GM21447 (cell line): ENCODE data around the gene CACYBP.

ENCODE experiments used
- ATAC-seq: cut with Tn5 transposase; IDR thresholded peaks from one replicate; pipeline ENCODE4 v1.9.1; 2021; ENCODE audit not compliant: unreplicated experiment

CACYBP gene, protein sequence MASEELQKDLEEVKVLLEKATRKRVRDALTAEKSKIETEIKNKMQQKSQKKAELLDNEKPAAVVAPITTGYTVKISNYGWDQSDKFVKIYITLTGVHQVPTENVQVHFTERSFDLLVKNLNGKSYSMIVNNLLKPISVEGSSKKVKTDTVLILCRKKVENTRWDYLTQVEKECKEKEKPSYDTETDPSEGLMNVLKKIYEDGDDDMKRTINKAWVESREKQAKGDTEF

GRCh38 chr1:174999936-175000696 lies at the start of gene CACYBP:
Gene CACYBP (plus strand): TSS chr1:174999947. CDS start chr1:175000181, 234 bp downstream.
- ATAC-seq = peak; percentile 5

DNA sequence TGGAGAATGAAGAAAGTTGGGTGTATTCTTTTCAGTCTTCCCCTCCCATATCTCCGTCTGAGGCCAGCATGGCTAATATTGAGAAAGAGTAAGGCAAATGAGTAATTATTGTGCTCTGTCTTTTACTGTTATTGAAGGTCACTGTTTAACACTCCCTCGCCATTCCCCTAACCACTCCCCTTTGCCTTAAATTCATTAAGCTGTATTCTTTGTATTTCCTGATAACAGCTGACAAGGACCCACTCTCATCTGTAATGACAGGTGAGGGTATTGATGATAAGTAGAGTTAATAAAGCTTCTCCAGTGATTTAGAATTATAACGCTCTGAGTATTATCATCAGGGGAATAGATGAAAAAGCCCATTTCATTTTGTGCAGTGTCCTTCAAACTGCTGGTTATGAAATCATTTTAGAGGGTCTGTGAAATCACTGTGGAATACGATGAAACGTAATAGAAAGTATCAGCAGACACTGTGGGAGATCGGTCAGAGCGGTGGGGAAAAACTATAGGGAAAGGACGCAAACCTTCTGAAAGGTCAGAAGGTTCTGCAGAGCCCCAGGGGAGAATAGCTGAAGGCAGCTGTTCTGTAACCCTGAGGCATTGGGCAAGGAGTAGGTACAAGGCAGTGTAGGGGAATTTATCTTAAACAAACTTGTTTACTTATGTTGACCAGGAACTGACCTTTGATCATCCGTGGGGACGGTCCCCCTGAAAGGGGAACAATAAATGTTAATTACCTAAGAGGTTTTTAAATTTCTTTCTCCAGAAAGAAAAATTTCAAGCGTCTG lies 46.3 kb upstream of the CACYBP start:
- peak; percentile 53 for ATAC-seq

DNA sequence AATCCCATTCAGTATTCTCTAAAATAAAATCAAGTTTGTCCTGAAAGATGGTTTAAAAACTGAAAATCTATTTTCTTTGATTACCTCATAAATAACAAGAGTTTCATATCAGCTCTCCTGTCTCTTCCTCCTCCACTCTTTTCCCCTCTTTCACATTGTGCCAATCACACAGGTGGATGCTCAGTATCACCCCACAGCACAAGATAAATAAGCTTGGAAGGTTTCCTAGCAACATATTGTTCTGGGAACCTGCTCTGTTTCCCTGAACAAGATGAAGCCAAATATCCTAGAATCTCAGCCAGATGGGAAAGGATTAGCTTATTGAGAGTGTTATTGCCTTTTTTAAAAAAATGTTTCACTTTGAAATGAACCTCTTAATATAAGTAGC lies 45.7 kb upstream of the CACYBP start:
- peak; percentile 22 for ATAC-seq

- ATAC-seq = no peak
Observed at GRCh38 chr1:174954671-174955669, 44.8 kb upstream of the CACYBP start.

GRCh38 chr1:174956086-174956485 lies 43.7 kb upstream of the CACYBP start:
- no peak for ATAC-seq

DNA sequence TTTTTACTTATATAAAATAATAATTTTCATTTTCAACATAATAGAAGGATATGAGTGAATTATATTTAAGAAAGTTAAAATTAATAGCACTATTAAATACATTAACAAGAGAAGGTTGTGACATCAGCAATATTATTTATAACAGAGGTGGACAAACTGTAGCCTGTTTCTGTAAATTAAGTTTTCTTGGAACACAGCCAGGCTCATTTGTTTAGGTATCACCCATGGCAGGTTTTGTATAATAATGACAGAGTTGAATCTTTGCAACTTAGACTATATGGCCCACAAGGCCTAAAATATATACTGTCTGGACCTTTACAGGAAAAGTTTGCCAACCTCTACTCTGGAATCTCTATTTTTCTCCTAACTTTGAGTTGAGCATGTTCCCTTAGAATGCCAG lies 42.8 kb upstream of the CACYBP start:
- ATAC-seq = no peak

DNA sequence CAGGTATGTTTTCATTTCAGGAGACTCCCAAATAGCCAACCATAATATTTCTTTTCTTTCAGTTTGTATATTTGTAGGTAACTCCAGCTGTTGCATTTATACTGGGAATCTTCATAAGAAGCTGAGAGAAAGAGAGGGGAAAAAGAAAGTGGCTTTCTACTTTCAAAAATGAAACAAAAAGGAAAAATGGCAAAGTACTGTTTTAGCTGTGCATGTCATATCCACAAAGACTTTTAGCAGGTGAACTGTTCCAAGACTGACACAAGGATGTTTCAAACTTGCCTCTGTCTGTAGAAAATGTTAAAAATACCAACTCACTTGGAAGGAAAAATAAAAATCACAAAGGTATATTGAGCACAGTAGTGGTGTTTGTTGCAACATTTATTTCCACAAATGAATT lies 41.9 kb upstream of the CACYBP start:
- ATAC-seq = no peak

DNA sequence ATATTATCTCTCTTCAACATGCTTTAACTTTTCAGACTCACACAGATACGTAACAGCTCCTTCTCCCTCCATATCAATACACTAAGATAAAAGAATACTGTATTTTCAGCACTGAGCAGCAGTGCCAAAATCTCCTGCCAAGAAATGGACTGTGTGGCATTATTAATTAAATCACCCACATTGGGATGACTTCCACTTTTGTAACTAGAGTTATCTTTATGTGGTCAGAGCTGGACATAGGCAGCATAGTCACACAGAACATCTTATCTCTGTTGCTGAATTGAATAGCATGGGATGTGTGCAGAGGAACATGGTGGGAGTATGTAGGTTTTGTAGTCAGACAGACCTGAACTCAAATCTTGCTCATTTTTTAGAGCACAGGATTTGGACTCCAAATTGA lies 41.4 kb upstream of the CACYBP start:
- no peak for ATAC-seq

DNA sequence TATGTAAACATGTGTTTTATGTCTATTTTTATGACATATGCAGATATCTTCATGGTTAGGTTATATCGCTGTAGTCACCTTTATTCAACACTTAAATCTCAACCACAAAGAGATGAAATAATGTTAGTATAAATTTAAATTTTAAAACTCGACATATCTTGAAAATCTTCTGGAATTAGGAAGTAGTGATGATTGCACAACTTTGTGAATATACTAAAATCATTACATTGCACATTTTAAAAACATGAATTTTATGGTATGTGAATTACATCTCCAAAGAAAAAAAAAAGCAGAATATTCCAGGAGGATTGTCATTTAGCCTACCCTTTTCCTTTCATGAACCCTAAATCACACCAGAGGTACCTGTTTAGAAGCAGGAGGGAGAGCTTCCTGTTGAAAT lies 39.4 kb upstream of the CACYBP start:
- ATAC-seq = no peak

- no peak for ATAC-seq
Observed at GRCh38 chr1:174963529-174964125, 36.1 kb upstream of the CACYBP start.

- no peak for ATAC-seq
Observed at GRCh38 chr1:174964261-174964971, 35.3 kb upstream of the CACYBP start.

DNA sequence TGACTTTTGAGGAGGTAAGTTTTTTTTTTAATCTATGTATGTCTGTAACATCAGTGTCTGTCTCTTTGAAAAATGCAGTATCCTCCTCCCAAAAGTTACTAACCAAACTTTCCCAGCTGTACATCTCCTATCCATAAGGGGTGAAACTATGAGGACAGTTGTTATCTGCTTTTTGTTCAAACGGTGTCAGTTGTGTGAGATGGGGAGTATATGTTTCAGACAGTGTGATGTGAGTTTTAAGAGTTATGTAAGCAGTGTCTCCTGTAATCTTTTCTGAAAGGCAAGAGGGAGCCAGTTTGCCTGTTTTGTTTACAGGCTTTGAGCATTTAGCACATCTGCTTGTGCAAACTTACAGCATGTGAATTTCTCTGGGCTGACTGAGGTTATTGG lies 34.8 kb upstream of the CACYBP start:
- no peak for ATAC-seq

DNA sequence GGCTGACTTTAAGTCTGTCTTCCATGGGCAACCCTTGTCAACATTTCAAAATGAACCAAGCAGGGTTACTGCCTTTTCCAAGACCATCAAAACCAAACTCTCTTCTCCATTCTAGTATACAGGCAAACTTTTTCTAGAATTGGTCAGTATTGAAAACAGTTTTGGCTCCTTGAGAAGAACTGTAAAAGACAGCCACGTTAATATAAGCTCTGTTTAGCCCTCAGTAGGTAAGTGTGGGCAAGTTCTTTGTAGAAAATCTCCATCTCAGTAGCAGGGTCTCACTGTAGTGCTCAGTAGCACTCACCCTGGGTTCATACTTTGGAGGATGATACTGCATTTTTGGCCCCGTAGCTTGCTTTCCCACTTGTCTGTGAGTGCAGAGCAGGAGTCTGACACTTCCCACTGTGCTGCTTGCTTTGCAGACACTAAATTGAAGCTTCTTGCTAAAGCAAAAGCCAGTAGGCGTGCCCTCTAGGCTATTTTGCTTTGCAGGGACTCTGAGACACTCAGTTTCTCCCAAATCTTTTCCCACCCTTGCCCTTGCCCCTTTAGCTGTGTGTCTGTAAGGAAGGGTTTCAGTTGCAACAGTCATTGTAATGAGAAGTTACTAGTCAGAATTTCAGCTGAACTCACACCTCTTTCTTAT lies 34.3 kb upstream of the CACYBP start:
- no peak for ATAC-seq

- ATAC-seq = no peak
Observed at GRCh38 chr1:174966008-174966572, 33.7 kb upstream of the CACYBP start.

DNA sequence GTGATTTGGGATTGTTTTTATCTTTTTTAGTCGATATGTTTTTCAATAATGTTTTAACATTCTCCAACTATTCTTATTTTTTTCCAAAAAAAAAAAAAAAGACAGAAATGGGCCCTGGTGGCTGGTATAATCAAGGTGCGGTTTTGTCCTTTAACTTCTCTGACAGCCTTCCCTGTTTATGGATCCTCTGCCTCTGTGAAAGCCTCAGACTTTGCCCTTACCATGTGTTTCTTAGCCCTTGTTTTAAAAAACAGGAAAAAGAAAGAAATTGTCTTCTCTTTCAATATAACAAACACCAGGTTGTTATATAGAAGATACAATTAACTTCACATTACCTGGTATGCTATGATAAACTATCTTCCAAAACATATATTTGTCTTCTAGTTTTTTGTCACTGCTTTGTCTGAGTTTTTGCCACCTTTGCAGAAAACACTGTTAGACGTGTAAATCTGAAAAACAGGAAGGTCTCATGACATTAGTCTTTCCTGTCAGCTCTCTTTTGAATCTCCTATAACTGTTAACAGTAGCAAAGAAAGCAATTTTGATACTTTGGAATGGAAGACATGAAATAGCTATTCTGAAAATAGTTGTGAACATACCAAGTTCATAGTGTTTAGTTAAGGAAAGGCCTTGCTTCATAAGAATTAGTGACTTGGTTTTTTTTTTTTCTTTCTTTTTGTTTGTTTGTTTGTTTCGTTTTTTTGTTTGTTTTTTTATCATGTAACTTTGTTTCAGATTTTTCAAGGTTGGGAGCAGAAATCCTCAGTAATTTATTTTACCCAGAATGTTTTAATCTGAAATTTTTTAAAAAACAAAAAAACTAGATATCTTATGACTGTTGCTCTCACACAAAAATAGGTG lies 31.7 kb upstream of the CACYBP start:
- no peak for ATAC-seq

DNA sequence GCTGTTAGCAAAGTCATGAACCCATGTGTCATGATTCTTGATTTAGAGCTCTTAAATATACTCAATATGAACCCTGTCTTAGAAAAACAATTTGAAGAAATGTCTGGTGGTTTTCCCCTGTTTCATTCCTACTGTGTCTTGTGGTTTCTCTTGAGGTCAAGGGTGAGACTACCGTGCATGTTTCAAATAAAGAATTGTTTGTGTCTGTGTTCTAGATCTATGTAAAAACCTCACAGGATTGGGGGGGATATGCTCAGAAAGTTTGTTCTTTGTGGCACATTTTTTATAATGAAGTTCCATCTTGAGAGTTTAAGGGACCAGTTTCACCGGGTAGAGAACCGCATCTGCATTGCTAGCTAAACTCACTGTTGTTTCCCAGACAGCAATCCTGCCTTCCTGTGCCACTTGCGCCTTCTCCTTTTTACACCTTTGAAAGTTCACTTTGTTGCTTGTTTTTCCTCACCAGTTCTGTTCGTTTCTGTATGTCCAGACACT lies 30.9 kb upstream of the CACYBP start:
- ATAC-seq = peak; percentile 83

DNA sequence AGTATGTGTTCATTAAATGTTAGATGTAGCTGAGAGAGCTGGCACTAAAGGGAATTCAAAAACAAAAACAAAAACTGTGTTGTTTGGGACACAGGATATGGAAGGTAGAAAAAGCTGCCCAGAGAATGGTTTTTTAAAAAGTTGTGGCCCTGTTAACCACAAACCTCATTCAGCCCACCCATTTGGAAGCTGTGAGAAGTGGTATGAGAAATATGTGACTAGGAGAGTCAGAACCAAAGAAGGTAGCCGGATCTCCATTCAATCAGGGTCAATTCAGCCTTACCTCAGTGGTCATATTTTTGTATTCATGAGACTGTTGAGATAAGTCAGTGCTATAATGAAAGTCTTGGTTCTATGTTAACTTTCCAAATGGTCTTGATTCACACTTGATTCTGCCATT lies 29.8 kb upstream of the CACYBP start:
- ATAC-seq = no peak

GRCh38 chr1:174971466-174971865 lies 28.3 kb upstream of the CACYBP start:
- ATAC-seq = no peak
